ENCODE results near the gene CCM2L. TPM values are rescaled to one million over a fixed set of nuclear protein-coding genes. Genes with fewer than 3 reads are reported as not detected.

Gene CCM2L
- polyA plus RNA-seq, 1 of the 3 experiments (the other 2 are of a cell fraction), result not detected

- TF ChIP-seq NFIC (IDR thresholded peaks at IDR 0.05; ENCODE audit: borderline replicate concordance), result peak; percentile 36; the same call in 1 of the 2 replicates
- TF ChIP-seq YY1 (IDR thresholded peaks at IDR 0.05; ENCODE audit: low read depth), result no peak
- no peak for TF ChIP-seq TEAD4 (IDR thresholded peaks at IDR 0.05; ENCODE audit: borderline replicate concordance, insufficient read depth)
- no peak for TF ChIP-seq TAF1 (IDR thresholded peaks at IDR 0.05; ENCODE audit: borderline replicate concordance, low read depth, low read length)
- peak; percentile 78; the same call in 1 of the 2 replicates for TF ChIP-seq MEF2A (IDR thresholded peaks at IDR 0.05; ENCODE audit: borderline replicate concordance, low read depth)
- TF ChIP-seq TCF12 (IDR thresholded peaks at IDR 0.05), result peak; percentile 60
- no peak for TF ChIP-seq NRF1 (IDR thresholded peaks at IDR 0.05; ENCODE audit: low read depth, low read length)
- TF ChIP-seq MAX (IDR thresholded peaks at IDR 0.05; ENCODE audit: low read depth), result peak; percentile 46; the same call in 1 of the 2 replicates
- TF ChIP-seq RCOR1 (IDR thresholded peaks at IDR 0.05; ENCODE audit: low read length), result no peak
- no peak for TF ChIP-seq POLR2AphosphoS5 (IDR thresholded peaks at IDR 0.05; ENCODE audit: low read depth, low read length)
These were observed 57.1 kb downstream of the CCM2L start (continued) for GRCh38 chr20:32067234-32067821.

- WGBS (ENCODE audit: low lambda C conversion rate), result 96% methylated on average over 2 of the region's 2 CpGs
- Histone ChIP-seq H3K4me3 (ENCODE audit: low read depth in 2 of 2, low read length in 1 of 2) (no peak overlapping the region), H3K9me3 (no peaks in the 10 kb centered on the region), H4K20me1 (ENCODE audit: insufficient read depth) (no peaks in the 10 kb centered on the region), H3K4me1 (ENCODE audit: control insufficient read depth in 1 of 2, insufficient read depth in 2 of 2, low read depth in 1 of 2, low read length in 1 of 2) (no peaks in the 10 kb centered on the region; a peak in 1 of 4 replicates), H3K27ac (ENCODE audit: low read depth in 2 of 2, low read length in 1 of 2) (peak overlapping the region in 1 of 2 experiments; percentile 57; a peak in 2 of 4 replicates), H3K4me2 (no peak overlapping the region), H3K36me3 (replicated peaks in 1 of 2; ENCODE audit: control insufficient read depth in 1 of 2, insufficient read depth in 2 of 2, low read length in 1 of 2) (no peaks in the 10 kb centered on the region), H3K27me3 (ENCODE audit: insufficient read depth) (peaks cover under 1% of the 10 kb centered on the region; the same call in 1 of the 2 replicates), H3K9ac (no peak overlapping the region), H3F3A (replicated peaks; ENCODE audit: insufficient read depth) (peaks cover 4% of the 10 kb centered on the region), H2AFZ (ENCODE audit: low read depth) (no peak overlapping the region), H3K79me2 (ENCODE audit: insufficient read depth) (no peaks in the 10 kb centered on the region), H3K9me2 (no peaks in the 10 kb centered on the region)
- no peak for DNase-seq
- TF ChIP-seq YY1 (IDR thresholded peaks at IDR 0.05; ENCODE audit: low read depth), result no peak
- TF ChIP-seq CHD2 (IDR thresholded peaks at IDR 0.05; ENCODE audit: low read length, partially characterized antibody), result no peak
- no peak for TF ChIP-seq CTCF (IDR thresholded peaks at IDR 0.05)
- TF ChIP-seq REST (IDR thresholded peaks at IDR 0.05; ENCODE audit: low read depth, low read length), result no peak
- no peak for TF ChIP-seq USF1 (IDR thresholded peaks at IDR 0.05; ENCODE audit: borderline replicate concordance, low read depth)
- TF ChIP-seq RAD21 (IDR thresholded peaks at IDR 0.05; ENCODE audit: low read length), result no peak
- no peak for TF ChIP-seq NFIC (IDR thresholded peaks at IDR 0.05; ENCODE audit: borderline replicate concordance)
- TF ChIP-seq MAX (IDR thresholded peaks at IDR 0.05; ENCODE audit: low read depth), result no peak
- TF ChIP-seq TAF1 (IDR thresholded peaks at IDR 0.05; ENCODE audit: borderline replicate concordance, low read depth, low read length), result no peak
- TF ChIP-seq POLR2AphosphoS5 (IDR thresholded peaks at IDR 0.05; ENCODE audit: low read depth, low read length), result no peak
- no peak for TF ChIP-seq EP300 (IDR thresholded peaks at IDR 0.05; ENCODE audit: borderline replicate concordance in 1 of 2, low read depth in 1 of 2, low read length in 1 of 2)
- no peak for TF ChIP-seq EZH2phosphoT487 (IDR thresholded peaks at IDR 0.05; ENCODE audit: borderline replicate concordance, low read depth)
- no peak for TF ChIP-seq FOXJ3 (CRISPR knock-in tag; IDR thresholded peaks at IDR 0.05)
- no peak for TF ChIP-seq ELF1 (IDR thresholded peaks at IDR 0.05)
- no peak for TF ChIP-seq MEF2A (IDR thresholded peaks at IDR 0.05; ENCODE audit: borderline replicate concordance, low read depth)
- TF ChIP-seq JUND (IDR thresholded peaks at IDR 0.05), result no peak
- no peak for TF ChIP-seq SIN3A (IDR thresholded peaks at IDR 0.05; ENCODE audit: borderline replicate concordance, low read depth, low read length)
- TF ChIP-seq PBX3 (IDR thresholded peaks at IDR 0.05), result no peak
- ChIA-PET POLR2A (no interaction called here), CTCF (no interaction called here)
These were observed 57.9 kb downstream of the CCM2L start for GRCh38 chr20:32068174-32068573.

Measured in SK-N-SH (cell line).